AG10803 (cell line): ENCODE measurements around the gene AGAP3.

Experiments used
- DNase-seq: peaks from one replicate; pipeline ENCODE4 v3.0.0; 2010; ENCODE audit warnings: low read depth
- H3K4me3 ChIP-seq: 2 replicates; pipeline ENCODE4 v1.5.1; 2011; ENCODE audit warnings: mild to moderate bottlenecking, low read length, control low read depth
- CTCF ChIP-seq: conservative IDR thresholded peaks from 2 replicates; pipeline ENCODE4 v1.5.1; 2011; ENCODE audit warnings: mild to moderate bottlenecking, low read length, control low read depth, inconsistent platforms

The AGAP3 gene

GRCh38 chr7:151107882-151108281, 21.6 kb downstream of the AGAP3 start:
- TF ChIP-seq CTCF = no peak
- no peak overlapping the region for H3K4me3 ChIP-seq

GRCh38 chr7:151109094-151110048, 23.1 kb downstream of the AGAP3 start:
- no peak overlapping the region for H3K4me3 ChIP-seq
- TF ChIP-seq CTCF = no peak
- DNase-seq = peak; percentile 59

More at GRCh38 chr7:151107882-151108281, 21.6 kb downstream of the AGAP3 start:
- DNase-seq = no peak

GRCh38 chr7:151110236-151110940, 24.1 kb downstream of the AGAP3 start:
- TF ChIP-seq CTCF = no peak
- no peak overlapping the region for H3K4me3 ChIP-seq
- DNase-seq = no peak

- peak; percentile 79 for TF ChIP-seq CTCF
- DNase-seq = peak; percentile 66
- H3K4me3 ChIP-seq = no peak overlapping the region
Measured at GRCh38 chr7:151110941-151111645, 24.8 kb downstream of the AGAP3 start.

GRCh38 chr7:151113344-151114150, 27.3 kb downstream of the AGAP3 start:
- peak; percentile 65 for DNase-seq
- no peak; the same call in 1 of the 2 replicates for TF ChIP-seq CTCF
- no peak overlapping the region for H3K4me3 ChIP-seq
